ENCODE measurements around the gene AGT. TPM values are rescaled to one million over a fixed set of nuclear protein-coding genes. Genes with fewer than 3 reads are reported as not detected.

AGT gene
- total RNA-seq, 1 donor from 2014 or later = 54.6 TPM

- no peak for DNase-seq
- H3K4me3 ChIP-seq = no peak overlapping the region
- H3K4me1 ChIP-seq = peaks cover 25% of the 10 kb centered on the region
- peaks cover 87% of the 10 kb centered on the region for H3K36me3 ChIP-seq
- H3K27me3 ChIP-seq (ENCODE audit: low read depth) = no peaks in the 10 kb centered on the region
- peak overlapping the region; percentile 55 for H3K27ac ChIP-seq (replicated peaks)
- no peak for TF ChIP-seq CTCF (IDR thresholded peaks at IDR 0.05; ENCODE audit: borderline replicate concordance)
- intact Hi-C loops (cut with micrococcal nuclease) = no loop called here
- no peaks in the 10 kb centered on the region for H3K9me3 ChIP-seq (replicated peaks)
These were observed 30.9 kb downstream of the AGT start for GRCh38 chr1:230682882-230683610.

- no peak for TF ChIP-seq CTCF (IDR thresholded peaks at IDR 0.05; ENCODE audit: borderline replicate concordance)
- Histone ChIP-seq H3K27me3 (ENCODE audit: low read depth) (no peaks in the 10 kb centered on the region), H3K4me3 (no peak overlapping the region), H3K9me3 (replicated peaks) (no peaks in the 10 kb centered on the region), H3K27ac (replicated peaks) (peak overlapping the region; percentile 55), H3K36me3 (peaks cover 85% of the 10 kb centered on the region), H3K4me1 (peaks cover 25% of the 10 kb centered on the region)
- DNase-seq = no peak
- intact Hi-C loops (cut with micrococcal nuclease) = no loop called here
These were observed 31.6 kb downstream of the AGT start for GRCh38 chr1:230682274-230682673.

GRCh38 chr1:230681599-230681998, 32.3 kb downstream of the AGT start:
- DNase-seq = no peak
- Histone ChIP-seq H3K36me3 (peaks cover 85% of the 10 kb centered on the region), H3K4me3 (no peak overlapping the region), H3K9me3 (replicated peaks) (no peaks in the 10 kb centered on the region), H3K4me1 (peaks cover 25% of the 10 kb centered on the region), H3K27me3 (ENCODE audit: low read depth) (no peaks in the 10 kb centered on the region), H3K27ac (replicated peaks) (peak overlapping the region; percentile 55)
- intact Hi-C loops (cut with micrococcal nuclease) = no loop called here
- no peak for TF ChIP-seq CTCF (IDR thresholded peaks at IDR 0.05; ENCODE audit: borderline replicate concordance)

GRCh38 chr1:230680300-230681025, 33.5 kb downstream of the AGT start:
- Histone ChIP-seq H3K4me1 (peaks cover 25% of the 10 kb centered on the region), H3K36me3 (peaks cover 86% of the 10 kb centered on the region), H3K9me3 (replicated peaks) (no peaks in the 10 kb centered on the region), H3K4me3 (no peak overlapping the region), H3K27me3 (ENCODE audit: low read depth) (no peaks in the 10 kb centered on the region), H3K27ac (replicated peaks) (no peak overlapping the region)
- intact Hi-C loops (cut with micrococcal nuclease) = no loop called here
- DNase-seq = no peak
- TF ChIP-seq CTCF (IDR thresholded peaks at IDR 0.05; ENCODE audit: borderline replicate concordance) = no peak

- Histone ChIP-seq H3K27ac (replicated peaks) (no peak overlapping the region), H3K4me3 (no peak overlapping the region), H3K36me3 (peaks cover 86% of the 10 kb centered on the region), H3K4me1 (peaks cover 25% of the 10 kb centered on the region), H3K9me3 (replicated peaks) (no peaks in the 10 kb centered on the region), H3K27me3 (ENCODE audit: low read depth) (no peaks in the 10 kb centered on the region)
- no peak for DNase-seq
- intact Hi-C loops (cut with micrococcal nuclease) = no loop called here
- no peak for TF ChIP-seq CTCF (IDR thresholded peaks at IDR 0.05; ENCODE audit: borderline replicate concordance)
These were observed 34.1 kb downstream of the AGT start for GRCh38 chr1:230679825-230680224.
